Gastrocnemius medialis (tissue), 4 donors: Measurements from ENCODE around the gene ZNF207. TPM values are rescaled to one million over a fixed set of nuclear protein-coding genes. Genes with fewer than 3 reads are reported as not detected.
A peak's percentile ranks its signal among the peaks of the same experiment; 100 is the strongest.
"Not testable (repeated sequence)": the region's sequence is repeated elsewhere in the genome, so short reads cannot be mapped to it uniquely, and the experiment has no call there.

Source experiments
- ATAC-seq, 2 donors: fragments of 150-250 bp; one replicate each; pipeline ENCODE4 v1.9.1; 2016
- DNase-seq, 2 donors: peaks; one replicate each; pipeline ENCODE4 v3.0.0-alpha.2; 2019
- H3K27ac ChIP-seq, 4 donors: fragments of 200-600 bp; sonication (generic); 1 replicate in 1 of 4; 2 replicates in 3 of 4; pipeline ENCODE4 v1.5.1; 2016 to 2018; ENCODE audit warnings: mild to moderate bottlenecking in 2 of 4, moderate library complexity in 1 of 4
- H3K27me3 ChIP-seq, 3 donors: fragments of 200-600 bp; sonication (generic) in 2 of 3; 1 replicate in 1 of 3; 2 replicates in 2 of 3; pipeline versions ENCODE4 v1.5.1 to v1.6.0; 2016 to 2019; ENCODE audit warnings: mild to moderate bottlenecking in 1 of 3, moderate library complexity in 1 of 3
- H3K36me3 ChIP-seq, 2 donors: fragments of 200-600 bp; sonication (generic) in 1 of 2; one replicate each; pipeline ENCODE4 v1.5.1; 2017 to 2018
- H3K4me1 ChIP-seq, 2 donors: fragments of 200-600 bp; sonication (generic) in 1 of 2; one replicate each; pipeline ENCODE4 v1.5.1; 2016 to 2017; ENCODE audit warnings: mild to moderate bottlenecking in 2 of 2
- H3K4me3 ChIP-seq, 4 donors: fragments of 200-600 bp; sonication (generic) in 3 of 4; 1 replicate in 1 of 4; 2 replicates in 3 of 4; pipeline ENCODE4 v1.5.1; 2016 to 2019; ENCODE audit warnings: mild to moderate bottlenecking in 2 of 4
- H3K9me3 ChIP-seq, 3 donors: fragments of 200-600 bp; sonication (generic) in 2 of 3; 1 replicate in 1 of 3; 2 replicates in 2 of 3; pipeline ENCODE4 v1.5.1; 2016 to 2019
- POLR2A ChIP-seq, 2 donors: fragments of 450-650 bp; IDR thresholded peaks; one replicate each; pipeline ENCODE4 v1.6.1; 2017; ENCODE audit warnings: antibody characterized with exemption in 2 of 2, mild to moderate bottlenecking in 2 of 2, moderate library complexity in 2 of 2
- in situ Hi-C, 4 donors: fragments of 200-750 bp; cut with MboI; loops; one replicate each; pipeline versions ENCODE4 v1.15.0 to v1.8.0; 2017; ENCODE audit warnings: low sequenced_read_pairs in 4 of 4
- intact Hi-C: fragments of 100-400 bp; cut with DNase I; formaldehyde crosslinking; loops from one replicate; pipeline ENCODE4 v1.15.1; 2023; ENCODE audit warnings: low total_unique reads
- total RNA-seq, 4 donors: library from RNA; depleted of rRNA; stranded (reverse); fragments of >200 nt; gene quantifications; one replicate each; pipeline versions ENCODE4 v1.1.0 to v1.2.3, GENCODE V29; 2016
- TF ChIP-seq, protein P1 (sequence below), 5 experiments: fragments of 450-650 bp in 3 of 5; fragments of 200-600 bp in 2 of 5; sonication (generic) in 2 of 5; IDR thresholded peaks in 4 of 5; conservative IDR thresholded peaks in 1 of 5; 1 replicate in 4 of 5; 2 replicates in 1 of 5; pipeline ENCODE4 v1.5.1; 2016 to 2019; ENCODE audit warnings: antibody characterized with exemption in 5 of 5, mild to moderate bottlenecking in 3 of 5, moderate library complexity in 3 of 5

Gene ZNF207
- total RNA-seq, 4 donors from 2014 or later = 51.4 to 126 (median 82.4) TPM

DNA sequence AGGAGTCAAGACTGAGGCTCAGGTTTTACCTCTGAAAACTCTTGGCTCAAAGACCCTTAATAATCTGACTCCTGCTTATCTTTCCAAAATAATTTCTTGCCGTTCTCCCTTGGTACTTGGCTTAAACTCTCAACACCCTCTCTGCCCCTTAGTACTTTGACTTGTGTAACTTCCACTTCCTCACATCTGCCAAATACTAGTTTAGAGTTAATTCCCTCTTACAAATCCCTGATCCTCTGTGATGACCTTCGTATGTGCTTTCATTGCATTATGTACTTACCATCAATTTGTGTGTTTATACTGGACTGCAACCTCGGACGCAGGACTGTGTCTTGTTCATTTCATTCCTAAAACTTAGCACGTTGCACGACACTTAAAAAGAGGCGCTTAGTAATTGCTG is 35.2 kb downstream of the ZNF207 start:
- in situ Hi-C loops = no loop called here
- no peaks in the 10 kb centered on the region for H3K27me3 ChIP-seq
- H3K4me1 ChIP-seq = no peaks in the 10 kb centered on the region
- DNase-seq = no peak
- no peak overlapping the region for H3K27ac ChIP-seq
- peaks cover 0 to 31% of the 10 kb centered on the region in 2 donors for H3K36me3 ChIP-seq
- ATAC-seq = no peak
- H3K9me3 ChIP-seq = no peaks in the 10 kb centered on the region
- no peak for TF ChIP-seq POLR2A (IDR thresholded peaks at IDR 0.05)
- intact Hi-C loops = no loop called here
- H3K4me3 ChIP-seq = no peak overlapping the region

DNA sequence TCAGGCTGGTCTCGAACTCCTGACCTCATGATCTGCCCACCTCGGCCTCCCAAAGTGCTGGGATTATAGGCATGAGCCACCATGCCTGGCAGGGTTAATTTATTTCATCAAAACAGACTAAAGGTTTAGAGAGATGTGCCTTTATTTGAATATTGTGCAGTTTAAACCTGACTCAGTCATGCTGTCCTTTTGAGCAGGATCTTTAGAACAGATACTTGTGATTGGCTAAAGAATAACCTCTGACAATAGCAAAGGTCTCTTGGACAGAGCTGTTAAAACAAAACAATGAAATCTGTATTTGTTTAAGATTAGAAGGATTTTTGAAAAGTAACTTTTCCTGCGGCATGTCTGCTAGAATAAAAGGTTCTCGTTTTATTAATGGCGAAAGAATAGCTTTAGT is 36.0 kb downstream of the ZNF207 start:
- intact Hi-C loops = no loop called here
- in situ Hi-C loops = no loop called here

DNA sequence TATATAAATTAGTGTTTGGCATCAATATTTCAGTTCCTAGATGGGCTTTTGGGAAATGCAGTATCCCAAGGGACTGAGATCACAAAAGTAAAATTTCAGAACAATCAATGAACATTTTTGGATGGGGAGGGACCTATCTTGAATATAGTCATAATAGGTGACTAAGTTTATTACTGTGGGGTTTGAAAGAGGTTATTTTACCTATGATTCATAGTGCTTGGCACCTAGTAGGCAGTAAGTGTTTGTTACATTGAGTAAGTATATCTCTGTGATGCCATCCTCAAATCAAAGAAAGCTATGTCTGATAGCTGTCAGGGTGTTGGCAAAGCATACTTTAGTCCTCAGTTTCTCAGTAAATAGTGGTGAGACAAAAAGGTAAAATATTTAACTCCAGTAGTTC is 36.9 kb downstream of the ZNF207 start:
- Histone ChIP-seq H3K36me3 (peaks cover 0 to 19% of the 10 kb centered on the region in 2 donors), H3K4me1 (no peaks in the 10 kb centered on the region), H3K4me3 (no peak overlapping the region), H3K9me3 (no peaks in the 10 kb centered on the region), H3K27me3 (no peaks in the 10 kb centered on the region), H3K27ac (peak overlapping the region in 1 of 4 donors; percentile 3)
- in situ Hi-C loops (no loop called here), intact Hi-C loops (no loop called here)
- TF ChIP-seq POLR2A (IDR thresholded peaks at IDR 0.05) = no peak
- TF ChIP-seq, protein P1, sequence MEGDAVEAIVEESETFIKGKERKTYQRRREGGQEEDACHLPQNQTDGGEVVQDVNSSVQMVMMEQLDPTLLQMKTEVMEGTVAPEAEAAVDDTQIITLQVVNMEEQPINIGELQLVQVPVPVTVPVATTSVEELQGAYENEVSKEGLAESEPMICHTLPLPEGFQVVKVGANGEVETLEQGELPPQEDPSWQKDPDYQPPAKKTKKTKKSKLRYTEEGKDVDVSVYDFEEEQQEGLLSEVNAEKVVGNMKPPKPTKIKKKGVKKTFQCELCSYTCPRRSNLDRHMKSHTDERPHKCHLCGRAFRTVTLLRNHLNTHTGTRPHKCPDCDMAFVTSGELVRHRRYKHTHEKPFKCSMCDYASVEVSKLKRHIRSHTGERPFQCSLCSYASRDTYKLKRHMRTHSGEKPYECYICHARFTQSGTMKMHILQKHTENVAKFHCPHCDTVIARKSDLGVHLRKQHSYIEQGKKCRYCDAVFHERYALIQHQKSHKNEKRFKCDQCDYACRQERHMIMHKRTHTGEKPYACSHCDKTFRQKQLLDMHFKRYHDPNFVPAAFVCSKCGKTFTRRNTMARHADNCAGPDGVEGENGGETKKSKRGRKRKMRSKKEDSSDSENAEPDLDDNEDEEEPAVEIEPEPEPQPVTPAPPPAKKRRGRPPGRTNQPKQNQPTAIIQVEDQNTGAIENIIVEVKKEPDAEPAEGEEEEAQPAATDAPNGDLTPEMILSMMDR (IDR thresholded peaks at IDR 0.05 in 4 of 5, conservative IDR thresholded peaks at IDR 0.05 in 1 of 5) = no peak
- no peak for DNase-seq
- peak; percentile 52 to 66 for ATAC-seq

More for the DNA sequence above, 36.0 kb downstream of the ZNF207 start:
- Histone ChIP-seq H3K27ac (no peak overlapping the region), H3K36me3 (peaks cover 0 to 26% of the 10 kb centered on the region in 2 donors), H3K27me3 (no peaks in the 10 kb centered on the region), H3K4me1 (no peaks in the 10 kb centered on the region), H3K4me3 (no peak overlapping the region), H3K9me3 (no peaks in the 10 kb centered on the region)
- DNase-seq = no peak
- TF ChIP-seq POLR2A (IDR thresholded peaks at IDR 0.05) = no peak
- TF ChIP-seq, protein P1 (IDR thresholded peaks at IDR 0.05 in 4 of 5, conservative IDR thresholded peaks at IDR 0.05 in 1 of 5) = no peak
- no peak for ATAC-seq

DNA sequence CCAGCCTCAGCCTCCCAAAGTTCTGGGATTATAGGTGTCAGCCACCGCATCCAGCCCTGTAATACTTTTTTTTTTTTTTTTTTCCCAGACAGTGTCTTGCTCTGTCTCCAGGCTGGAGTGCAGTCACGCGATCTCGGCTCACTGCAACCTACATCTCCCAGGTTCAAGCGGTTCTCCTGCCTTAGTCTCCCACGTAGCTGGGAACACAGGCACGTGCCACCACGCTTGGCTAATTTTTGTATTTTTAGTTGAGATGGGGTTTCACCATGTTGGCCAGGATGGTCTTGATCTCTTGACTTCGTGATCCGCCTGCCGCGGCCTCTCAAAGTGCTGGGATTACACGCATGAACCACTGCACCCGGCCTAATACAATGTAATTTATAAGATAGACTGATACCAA is 38.2 kb downstream of the ZNF207 start:
- H3K27me3 ChIP-seq, ATAC-seq, H3K27ac ChIP-seq, in situ Hi-C loops, H3K4me3 ChIP-seq, H3K4me1 ChIP-seq, H3K9me3 ChIP-seq, DNase-seq, H3K36me3 ChIP-seq, intact Hi-C loops: not testable (repeated sequence)

DNA sequence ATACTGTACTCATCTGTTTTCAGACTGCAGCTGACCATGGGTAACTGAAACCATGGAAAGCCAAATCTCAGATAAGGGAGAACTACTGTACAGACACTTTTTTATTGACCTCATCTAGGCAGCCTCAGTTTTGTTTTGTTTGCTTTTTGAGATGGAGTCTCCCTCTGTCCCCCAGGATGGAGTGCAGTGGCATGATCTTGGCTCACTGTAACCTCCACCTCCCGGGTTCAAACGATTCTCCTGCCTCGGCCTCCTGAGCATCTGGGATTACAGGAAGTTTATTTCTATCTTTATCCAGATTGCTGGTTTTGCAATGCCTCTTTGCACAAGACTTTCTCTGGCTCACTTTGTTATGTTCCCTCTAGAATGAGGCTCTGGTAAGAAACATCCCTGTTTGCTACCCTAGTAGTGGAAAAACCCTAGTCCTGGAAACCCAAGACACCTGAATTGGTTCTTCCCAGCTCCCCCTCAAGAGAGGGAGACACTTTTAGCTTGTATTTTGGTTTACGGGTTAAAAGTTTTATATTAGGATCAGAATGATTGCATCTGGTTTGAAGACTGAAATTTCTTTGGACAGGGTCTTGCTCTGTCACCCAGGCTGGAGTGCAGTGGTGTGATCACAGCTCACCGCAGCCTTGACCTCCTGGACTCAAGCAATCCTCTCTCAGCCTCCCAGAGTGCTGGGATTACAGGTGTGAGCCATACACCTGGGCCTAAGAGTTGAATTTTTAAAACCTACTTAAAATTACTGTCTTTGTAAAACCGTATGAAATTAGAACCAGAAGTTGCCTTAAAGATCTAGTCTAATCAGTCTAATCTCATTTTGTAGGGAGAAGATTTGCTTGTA is 38.9 kb downstream of the ZNF207 start:
- Histone ChIP-seq H3K27ac (peak overlapping the region in 1 of 4 donors; percentile 17), H3K4me3 (no peak overlapping the region), H3K4me1 (no peaks in the 10 kb centered on the region), H3K9me3 (no peaks in the 10 kb centered on the region), H3K36me3 (peaks cover 0 to 6% of the 10 kb centered on the region in 2 donors), H3K27me3 (no peaks in the 10 kb centered on the region)
- intact Hi-C loops = no loop called here
- peak in 1 of 2 donors; percentile 29 for ATAC-seq
- DNase-seq = no peak
- TF ChIP-seq, protein P1 (IDR thresholded peaks at IDR 0.05 in 4 of 5, conservative IDR thresholded peaks at IDR 0.05 in 1 of 5) = no peak
- in situ Hi-C loops = no loop called here
